HG03442 (cell line): Measurements from ENCODE around the gene FGGY.

Experiments
- ATAC-seq: cut with Tn5 transposase; IDR thresholded peaks from one replicate; pipeline ENCODE4 v1.9.1; 2021; ENCODE audit warnings: mild to moderate bottlenecking, moderate library complexity; ENCODE audit not compliant: unreplicated experiment

The FGGY gene

GRCh38 chr1:59378621-59379370 is 81.9 kb downstream of the FGGY start:
- no peak for ATAC-seq

DNA sequence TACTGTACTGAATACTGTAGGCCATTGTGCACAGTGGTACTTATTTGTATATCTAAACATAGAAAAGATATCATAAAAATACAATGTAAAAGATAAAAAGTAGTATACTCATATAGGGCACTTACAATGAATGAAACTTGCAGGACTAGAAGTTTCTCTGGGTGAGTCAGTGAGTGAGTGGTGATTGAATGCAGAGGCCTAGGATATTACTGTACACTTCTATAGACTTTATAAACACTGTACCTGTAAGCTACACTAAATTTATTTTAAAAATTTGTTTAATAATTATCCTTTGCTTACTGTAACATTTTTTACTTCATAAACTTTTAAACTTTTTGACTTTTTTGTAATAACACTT is 82.5 kb downstream of the FGGY start:
- ATAC-seq: no peak

GRCh38 chr1:59383963-59384362 is 87.1 kb downstream of the FGGY start:
- ATAC-seq: no peak

DNA sequence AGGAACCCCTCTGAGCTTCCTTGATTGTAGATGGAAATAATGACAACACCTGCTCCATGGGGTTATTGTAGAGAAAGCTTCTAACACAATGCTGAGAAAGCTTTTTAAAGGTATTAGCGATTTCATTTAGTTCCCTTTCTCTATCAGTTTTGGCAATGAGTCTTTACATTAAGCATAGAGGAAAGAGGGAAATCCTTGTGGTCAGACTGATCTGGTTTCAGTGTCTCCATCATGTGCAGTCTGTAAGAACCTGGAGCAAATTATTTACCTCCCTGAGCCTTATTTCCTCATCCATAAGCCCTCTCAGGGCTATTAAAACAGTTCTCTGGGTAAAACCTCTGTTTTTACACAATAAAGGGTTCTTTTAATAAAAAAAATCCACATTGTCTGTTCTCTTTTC is 87.5 kb downstream of the FGGY start:
- ATAC-seq: peak; percentile 67

DNA sequence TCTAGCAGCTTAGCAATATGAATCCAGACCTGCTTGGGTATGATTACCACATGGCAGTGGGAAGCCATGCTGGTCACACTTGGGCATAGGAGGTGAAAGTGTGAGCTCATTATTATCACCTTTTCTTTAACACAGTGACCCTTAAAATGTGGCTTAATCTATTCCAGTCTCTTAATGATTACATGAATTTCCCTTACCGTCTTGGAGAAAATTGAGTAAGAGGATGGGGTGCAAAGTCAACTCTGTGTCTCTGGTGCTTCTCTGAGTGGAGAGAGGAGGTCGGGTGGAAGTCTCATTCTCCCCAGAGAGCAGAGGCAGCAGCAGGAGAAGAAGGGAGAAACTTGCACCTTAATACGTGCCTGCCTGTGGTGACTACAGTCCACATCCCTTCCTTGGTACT is 91.3 kb downstream of the FGGY start:
- no peak for ATAC-seq

DNA sequence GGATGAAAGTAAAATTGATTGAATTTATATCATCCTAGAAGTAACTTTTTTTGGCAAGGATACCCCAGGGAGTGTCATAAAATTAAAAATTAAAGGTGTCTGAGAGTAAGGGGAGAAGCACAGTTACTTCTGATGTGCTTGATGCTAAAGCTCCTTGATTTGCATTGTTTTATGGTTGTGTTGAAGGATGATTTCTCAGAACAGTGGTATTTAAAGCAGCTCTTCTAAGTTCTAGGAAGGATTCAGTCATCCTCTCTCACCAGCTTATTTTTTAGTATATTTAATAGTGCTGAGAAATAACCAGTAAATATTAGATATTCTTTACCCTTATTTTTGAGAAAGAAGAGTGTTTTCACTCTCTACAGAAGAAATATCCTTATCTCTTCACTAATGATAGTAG is 93.0 kb downstream of the FGGY start:
- no peak for ATAC-seq

DNA sequence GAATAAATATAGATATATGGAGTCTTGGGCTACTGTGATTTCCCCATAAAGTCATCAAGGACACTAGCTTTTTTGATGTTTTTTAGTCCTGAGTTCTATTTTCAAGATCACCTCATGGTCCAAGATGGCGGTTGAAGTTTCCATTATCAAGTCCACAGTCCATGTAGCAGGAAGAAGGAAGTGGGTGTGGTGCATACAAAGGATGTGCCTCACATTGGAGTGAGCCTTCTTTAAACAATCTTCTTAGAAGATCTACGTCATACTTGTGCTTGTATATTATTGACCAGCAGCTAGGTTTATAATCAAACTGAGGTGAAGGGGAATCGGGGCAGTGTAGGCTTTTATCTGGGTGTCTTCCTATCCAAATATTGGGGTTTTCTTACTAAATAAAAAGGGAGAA is 93.4 kb downstream of the FGGY start:
- ATAC-seq: no peak

DNA sequence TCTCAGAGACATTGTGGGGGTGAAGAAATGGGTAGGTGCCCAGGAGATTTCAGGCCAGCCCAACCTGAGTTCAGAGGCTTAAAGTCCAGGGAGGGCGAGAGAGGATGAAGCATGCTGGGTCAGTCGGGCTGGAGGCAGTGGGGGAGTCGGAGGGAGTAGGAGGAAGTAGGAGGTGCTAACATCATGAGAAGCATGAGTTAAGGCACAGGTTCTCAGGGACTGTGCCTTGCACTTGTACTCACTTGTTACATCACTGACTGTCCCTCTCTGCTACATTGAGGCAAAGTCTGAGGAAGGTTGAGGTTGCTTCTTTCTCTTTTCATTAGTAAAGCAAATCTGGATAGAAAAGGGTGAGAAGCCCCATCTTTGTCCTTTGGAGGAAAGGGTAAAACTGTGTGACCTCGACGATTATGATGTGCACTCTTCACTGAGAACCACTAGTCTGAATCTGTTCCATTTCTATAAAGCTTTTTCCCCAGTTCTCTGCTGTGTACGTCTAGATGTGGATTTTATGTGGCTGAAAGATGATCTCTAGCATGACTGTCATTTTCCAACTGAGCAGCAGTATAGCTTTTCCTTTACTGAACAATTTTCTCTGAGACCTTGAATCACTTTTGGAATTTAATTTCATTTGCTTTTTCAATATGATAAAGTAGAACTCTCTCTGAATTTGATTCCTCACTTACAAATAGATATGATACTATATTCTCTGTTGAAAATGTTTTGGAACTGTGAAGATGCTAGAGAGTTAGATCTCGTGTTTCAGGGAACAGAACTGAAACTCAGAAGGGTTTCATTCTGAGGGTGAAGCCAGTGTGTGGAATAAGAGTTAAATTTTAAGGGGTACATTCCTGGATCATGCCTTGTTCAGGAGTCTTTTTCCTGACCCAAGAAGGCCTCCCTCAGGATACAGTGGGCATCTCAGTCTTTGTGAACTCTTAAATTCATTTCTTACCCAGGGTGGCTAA is 94.6 kb downstream of the FGGY start:
- no peak for ATAC-seq

DNA sequence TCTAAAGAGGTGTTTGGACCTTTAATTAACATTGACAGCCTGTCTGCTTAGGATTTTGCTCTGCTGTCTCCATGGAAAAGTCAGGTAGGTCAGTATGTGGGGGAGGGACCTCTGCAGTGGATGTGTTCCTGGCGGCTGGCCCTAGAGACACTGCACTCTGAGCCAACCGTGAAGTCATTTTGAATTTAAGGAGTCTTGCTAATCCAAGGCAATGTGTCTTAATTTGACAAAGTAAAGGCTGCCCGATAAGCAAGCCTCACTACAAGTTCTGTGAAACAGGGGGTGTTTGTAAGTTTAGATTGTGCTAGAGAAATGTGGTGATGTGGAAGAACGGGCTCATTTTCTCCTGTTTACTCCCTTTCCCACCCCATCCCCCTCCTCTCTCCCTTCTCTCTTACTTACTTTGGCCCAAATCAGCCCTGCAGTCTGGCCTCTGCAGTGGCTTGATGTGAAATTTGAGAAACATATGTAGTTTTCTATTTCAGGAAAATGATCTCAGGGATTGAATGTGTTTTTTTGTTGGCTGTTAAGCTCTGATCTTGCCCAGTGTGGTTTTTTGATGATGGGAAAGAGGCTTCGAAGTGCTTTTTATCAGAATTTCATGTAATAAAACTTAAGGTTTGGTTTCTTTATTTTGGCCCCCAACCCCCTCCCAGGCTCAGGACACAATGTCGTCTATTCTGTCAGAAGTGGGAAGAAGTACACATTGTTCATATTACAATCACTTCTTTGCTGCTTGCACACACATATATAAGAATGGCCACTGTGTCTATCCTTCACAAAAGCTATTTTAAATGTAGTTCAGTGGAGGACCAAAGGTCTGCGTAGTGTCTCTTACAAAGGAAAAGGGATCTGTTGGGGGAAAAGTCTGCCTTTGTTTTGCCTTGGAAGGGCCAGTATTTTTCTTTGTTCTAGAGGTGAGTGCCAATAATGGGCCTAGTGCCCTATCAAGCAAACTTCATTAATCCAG is 96.6 kb downstream of the FGGY start:
- ATAC-seq: no peak

DNA sequence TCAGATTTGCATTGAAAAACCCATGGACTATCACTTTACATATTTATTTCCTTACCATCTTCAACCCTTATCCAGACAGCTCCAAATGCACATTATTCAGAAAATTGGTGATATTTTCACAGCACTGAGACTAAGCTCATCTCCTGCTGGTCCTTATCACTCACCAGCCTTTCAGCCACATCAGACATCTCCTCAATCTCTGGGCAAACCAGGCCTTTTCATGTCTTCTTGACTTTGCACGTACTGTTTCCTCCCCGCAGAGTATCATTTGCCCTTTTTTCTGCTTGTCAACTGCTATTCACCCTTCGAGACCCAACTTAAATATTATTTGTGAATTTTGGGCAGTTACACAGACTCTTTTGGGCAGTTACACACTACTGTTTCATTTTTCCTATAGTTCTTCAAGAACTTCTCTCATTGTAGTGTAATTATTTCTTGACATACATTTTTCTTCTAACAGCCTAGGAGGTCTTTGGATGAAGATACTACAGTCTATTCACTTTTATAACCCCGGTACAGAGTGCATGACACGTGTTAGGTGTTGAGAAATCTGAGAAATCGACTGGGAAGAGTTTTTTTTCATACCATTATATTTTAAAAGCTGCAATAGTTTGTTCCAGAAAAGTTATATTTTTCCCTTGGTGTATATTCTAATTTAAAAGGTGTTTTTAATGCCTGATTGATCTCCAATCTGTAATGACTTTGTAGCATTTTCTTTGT is 98.0 kb downstream of the FGGY start:
- no peak for ATAC-seq

GRCh38 chr1:59396387-59396786 is 99.5 kb downstream of the FGGY start:
- ATAC-seq: no peak

GRCh38 chr1:59397139-59397858 is 100.4 kb downstream of the FGGY start:
- no peak for ATAC-seq

DNA sequence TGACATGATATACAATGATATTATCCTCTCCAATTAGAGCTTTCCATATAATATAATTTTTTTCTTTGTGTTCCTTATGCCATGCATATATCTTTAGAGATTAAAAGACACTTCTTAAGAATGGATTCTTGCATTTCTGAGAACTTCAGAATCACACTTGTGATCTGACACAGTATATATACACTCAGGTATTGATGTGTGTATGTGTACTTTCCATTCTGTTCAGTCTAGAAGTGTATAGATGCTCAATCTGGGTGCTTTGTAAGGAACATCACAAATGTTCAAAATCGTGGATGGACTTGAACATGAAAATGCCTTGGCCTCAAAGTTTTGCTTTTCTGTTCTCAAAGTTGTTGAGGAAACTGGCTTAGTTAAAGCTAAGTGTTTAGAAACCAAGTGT is 102.7 kb downstream of the FGGY start:
- no peak for ATAC-seq

- ATAC-seq: no peak
Measured at GRCh38 chr1:59401581-59401980, 104.7 kb downstream of the FGGY start.

DNA sequence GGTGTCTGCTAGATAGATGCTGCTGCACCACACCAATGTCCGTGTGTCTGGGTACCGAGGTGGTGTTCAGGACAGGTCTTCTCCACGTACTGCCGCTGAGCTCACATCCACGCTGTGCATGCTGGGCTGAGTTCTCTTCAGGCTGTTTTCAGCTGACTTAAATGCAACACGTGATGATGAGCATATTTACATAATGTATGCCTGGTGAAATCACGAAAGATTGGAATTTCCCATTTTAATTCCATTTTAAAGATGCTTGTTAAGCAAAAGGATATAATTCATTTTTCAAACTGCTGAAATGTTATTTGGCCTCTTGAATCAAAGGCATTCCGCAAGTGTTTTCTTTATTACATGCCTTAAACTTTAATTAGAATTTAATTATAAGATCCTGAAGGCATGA is 107.9 kb downstream of the FGGY start:
- no peak for ATAC-seq

GRCh38 chr1:59406437-59407164 is 109.7 kb downstream of the FGGY start:
- ATAC-seq: no peak

DNA sequence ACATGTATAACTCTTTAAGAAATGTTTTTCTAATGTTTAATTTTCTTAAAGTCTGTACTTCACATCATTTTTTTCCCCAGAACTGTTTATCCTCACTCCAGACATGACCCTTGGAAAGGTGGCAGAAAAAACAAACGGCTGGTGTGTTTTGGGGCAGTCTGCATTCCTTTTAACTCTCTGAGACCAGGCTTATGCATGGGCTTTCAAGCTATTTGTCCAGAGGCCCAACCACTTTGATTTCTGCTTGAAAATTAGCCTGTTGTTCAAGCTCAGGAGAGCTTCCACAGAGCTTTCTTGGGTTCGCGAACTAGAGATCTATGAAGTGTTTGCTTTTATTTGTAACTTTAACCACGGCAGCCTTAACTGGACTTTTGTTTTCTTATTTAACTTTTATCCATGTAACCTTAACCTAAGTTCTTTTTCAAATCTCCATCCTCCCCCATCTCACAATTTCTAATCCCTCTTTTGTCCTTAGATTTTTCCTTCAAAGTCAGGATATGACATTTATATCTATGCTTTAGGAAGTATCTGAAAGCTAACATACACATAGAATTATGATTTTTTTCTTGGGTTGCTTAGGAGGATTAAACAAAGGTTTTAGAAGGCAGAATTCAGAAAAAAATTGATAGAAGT is 111.8 kb downstream of the FGGY start:
- ATAC-seq: no peak

DNA sequence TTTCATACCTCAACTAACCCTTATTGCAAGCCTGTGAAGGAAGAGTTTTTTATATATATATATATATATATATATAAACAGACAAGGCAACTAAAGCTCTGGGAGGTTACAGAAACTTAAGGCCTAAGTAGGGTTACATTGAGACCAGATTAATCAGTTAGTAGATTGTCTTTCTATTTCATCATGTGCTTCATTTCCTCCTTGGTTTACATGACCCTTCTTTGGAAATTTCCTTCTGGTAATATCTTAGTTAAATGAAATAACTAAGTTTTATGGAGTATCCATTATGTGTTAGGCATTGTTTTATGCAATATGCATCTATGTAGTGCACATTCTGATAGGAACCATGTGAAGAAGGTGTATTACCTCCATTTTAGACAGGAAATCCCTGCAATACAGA is 112.7 kb downstream of the FGGY start:
- ATAC-seq: no peak

DNA sequence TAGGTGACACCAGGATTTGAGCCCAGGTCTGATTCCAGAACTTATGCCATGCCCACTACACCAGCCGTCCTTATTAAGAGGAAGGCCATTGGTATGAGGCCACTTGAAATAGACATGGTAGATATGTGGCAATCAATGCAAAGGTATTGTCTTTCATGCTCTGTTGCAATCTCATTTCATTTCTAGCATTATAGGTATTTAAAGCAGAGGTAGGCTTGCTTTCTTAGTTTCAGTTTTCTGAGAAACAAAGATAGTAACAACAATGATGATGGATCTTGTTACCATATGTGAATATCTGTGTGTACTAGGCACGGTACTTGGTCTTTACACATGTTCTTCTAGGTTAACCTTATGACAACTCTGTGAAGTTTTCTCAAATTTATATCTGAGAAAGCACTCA is 113.1 kb downstream of the FGGY start:
- ATAC-seq: no peak
